Natural killer cell (primary cell): ENCODE data around the gene EDIL3. TPM values are rescaled to one million over a fixed set of nuclear protein-coding genes. Genes with fewer than 3 reads are reported as not detected.

ENCODE experiments used
- ATAC-seq, 3 donors: fragments of 150-1000 bp in 2 of 3; fragments of 200-7000 bp in 1 of 3; cut with Tn5 transposase; 1 replicate in 1 of 3; 2 replicates in 2 of 3; pipeline ENCODE4 v1.10.0; 2021; ENCODE audit warnings: mild to moderate bottlenecking in 2 of 3, moderate library complexity in 2 of 3
- DNase-seq, 2 donors: peaks; one replicate each; pipeline versions ENCODE4 v3.0.0 to v3.0.0-alpha.2; 2013 to 2021; ENCODE audit warnings: mixed read lengths in 1 of 2
- H3K27ac ChIP-seq: one replicate; pipeline ENCODE4 v1.5.1; 2013; ENCODE audit warnings: mild to moderate bottlenecking, low read length
- H3K27me3 ChIP-seq: one replicate; pipeline ENCODE4 v1.6.1; 2013; ENCODE audit warnings: low read length; ENCODE audit not compliant: control insufficient read depth, insufficient read depth
- H3K36me3 ChIP-seq: one replicate; pipeline ENCODE4 v1.6.1; 2013; ENCODE audit warnings: low read length; ENCODE audit not compliant: control insufficient read depth, insufficient read depth
- H3K4me1 ChIP-seq: one replicate; pipeline ENCODE4 v1.6.1; 2013; ENCODE audit warnings: low read length; ENCODE audit not compliant: control insufficient read depth, insufficient read depth
- H3K4me3 ChIP-seq: one replicate; pipeline ENCODE4 v1.5.1; 2013; ENCODE audit warnings: low read length
- H3K9me3 ChIP-seq: one replicate; pipeline ENCODE4 v1.6.1; 2013; ENCODE audit warnings: low read length; ENCODE audit not compliant: control insufficient read depth, insufficient read depth
- H3K27ac Mint-ChIP-seq, 2 donors: one replicate each; pipeline ENCODE4 v1.8.0; 2022; ENCODE audit warnings: mild to moderate bottlenecking in 2 of 2, mixed read lengths in 2 of 2, moderate library complexity in 1 of 2
- H3K27me3 Mint-ChIP-seq, 2 donors: one replicate each; pipeline ENCODE4 v1.8.0; 2022; ENCODE audit warnings: low read depth in 2 of 2, mixed read lengths in 2 of 2
- H3K36me3 Mint-ChIP-seq: one replicate; pipeline ENCODE4 v1.8.0; 2022; ENCODE audit warnings: mixed read lengths
- H3K4me1 Mint-ChIP-seq, 2 donors: one replicate each; pipeline ENCODE4 v1.8.0; 2022; ENCODE audit warnings: mixed read lengths in 2 of 2
- H3K4me3 Mint-ChIP-seq: one replicate; pipeline ENCODE4 v1.8.0; 2022; ENCODE audit warnings: mild to moderate bottlenecking, moderate library complexity, mixed read lengths
- H3K9me3 Mint-ChIP-seq, 2 donors: one replicate each; pipeline ENCODE4 v1.8.0; 2022; ENCODE audit warnings: mixed read lengths in 2 of 2
- WGBS: methylation state at CpG from one replicate; pipeline ENCODE4 v1.1.7; 2013; ENCODE audit warnings: missing lambda C conversion rate; ENCODE audit not compliant: insufficient coverage; 5-methylcytosine and 5-hydroxymethylcytosine counted together
- intact Hi-C: fragments of 100-400 bp; cut with micrococcal nuclease; formaldehyde crosslinking; loops from one replicate; pipeline ENCODE4 v1.14.2; 2022
- total RNA-seq, 4 donors: library from RNA; stranded (reverse); fragments of 120-200 nt in 1 of 4; gene quantifications; one replicate each; pipeline versions ENCODE4 v1.2.3 to v1.2.4, GENCODE V29; 2013 to 2022
- TF ChIP-seq, protein P1 (sequence below): fragments of 200-600 bp; IDR thresholded peaks from one replicate; pipeline ENCODE4 v1.8.0; 2022; ENCODE audit warnings: antibody characterized with exemption

The EDIL3 gene
- total RNA-seq, 3 donors from 2014 or later (not counting 1 experiment from before 2014, with no cell fraction given), result not detected

DNA sequence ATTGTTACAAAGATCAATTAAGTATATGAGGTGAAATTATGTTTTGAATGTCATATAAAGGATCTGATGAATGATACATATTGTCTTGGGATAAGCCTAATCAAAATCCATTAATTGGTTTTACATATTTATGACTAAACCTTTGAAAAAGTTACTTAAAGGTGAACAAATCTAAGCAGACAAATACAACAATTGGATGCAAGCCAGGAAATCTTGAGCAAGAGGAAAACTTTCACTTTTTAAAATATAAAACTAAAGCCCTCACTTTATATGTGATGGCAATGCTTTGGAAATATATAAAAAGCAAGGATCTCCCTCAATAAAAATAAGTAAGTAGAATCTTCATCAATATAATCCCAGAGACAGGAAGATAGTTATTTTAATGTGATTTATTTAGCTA lies 80.1 kb downstream of the EDIL3 start:
- no peak for ATAC-seq
- H3K4me1 Mint-ChIP-seq, result no peaks in the 10 kb centered on the region
- no peaks in the 10 kb centered on the region for H3K27me3 ChIP-seq
- H3K4me3 Mint-ChIP-seq, result no peak overlapping the region
- H3K9me3 ChIP-seq, result no peaks in the 10 kb centered on the region
- H3K36me3 ChIP-seq, result no peaks in the 10 kb centered on the region
- peaks cover 12 to 13% of the 10 kb centered on the region in 2 donors for H3K9me3 Mint-ChIP-seq
- no peaks in the 10 kb centered on the region for H3K36me3 Mint-ChIP-seq
- H3K27ac ChIP-seq, result no peak overlapping the region
- TF ChIP-seq, protein P1, sequence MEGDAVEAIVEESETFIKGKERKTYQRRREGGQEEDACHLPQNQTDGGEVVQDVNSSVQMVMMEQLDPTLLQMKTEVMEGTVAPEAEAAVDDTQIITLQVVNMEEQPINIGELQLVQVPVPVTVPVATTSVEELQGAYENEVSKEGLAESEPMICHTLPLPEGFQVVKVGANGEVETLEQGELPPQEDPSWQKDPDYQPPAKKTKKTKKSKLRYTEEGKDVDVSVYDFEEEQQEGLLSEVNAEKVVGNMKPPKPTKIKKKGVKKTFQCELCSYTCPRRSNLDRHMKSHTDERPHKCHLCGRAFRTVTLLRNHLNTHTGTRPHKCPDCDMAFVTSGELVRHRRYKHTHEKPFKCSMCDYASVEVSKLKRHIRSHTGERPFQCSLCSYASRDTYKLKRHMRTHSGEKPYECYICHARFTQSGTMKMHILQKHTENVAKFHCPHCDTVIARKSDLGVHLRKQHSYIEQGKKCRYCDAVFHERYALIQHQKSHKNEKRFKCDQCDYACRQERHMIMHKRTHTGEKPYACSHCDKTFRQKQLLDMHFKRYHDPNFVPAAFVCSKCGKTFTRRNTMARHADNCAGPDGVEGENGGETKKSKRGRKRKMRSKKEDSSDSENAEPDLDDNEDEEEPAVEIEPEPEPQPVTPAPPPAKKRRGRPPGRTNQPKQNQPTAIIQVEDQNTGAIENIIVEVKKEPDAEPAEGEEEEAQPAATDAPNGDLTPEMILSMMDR, result no peak
- no peak overlapping the region for H3K4me3 ChIP-seq
- H3K4me1 ChIP-seq, result no peaks in the 10 kb centered on the region
- intact Hi-C loops, result no loop called here
- no peak for DNase-seq
- no peaks in the 10 kb centered on the region for H3K27me3 Mint-ChIP-seq
- H3K27ac Mint-ChIP-seq, result no peak overlapping the region

DNA sequence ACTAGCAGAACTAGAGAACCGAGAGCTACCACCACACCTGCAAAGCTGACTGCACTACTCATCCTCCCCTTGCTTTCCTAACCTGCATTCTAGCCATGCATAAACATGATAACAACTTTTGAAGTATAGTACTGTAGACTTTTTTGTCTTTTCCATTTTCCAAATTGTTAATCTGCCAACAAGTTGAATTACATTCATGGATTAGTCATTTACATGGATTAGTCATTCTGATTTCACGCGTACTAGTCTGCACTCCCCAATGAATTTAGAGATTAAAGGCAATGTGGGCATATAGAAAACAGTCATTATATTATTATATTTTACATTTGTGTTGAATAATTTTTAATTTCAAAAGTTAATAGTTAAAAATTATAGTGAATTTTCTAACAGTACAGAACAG lies 81.4 kb downstream of the EDIL3 start:
- no peaks in the 10 kb centered on the region for H3K4me1 ChIP-seq
- Mint-ChIP-seq H3K36me3 (no peaks in the 10 kb centered on the region), H3K4me3 (no peak overlapping the region), H3K9me3 (peaks cover 13 to 14% of the 10 kb centered on the region in 2 donors), H3K27ac (no peak overlapping the region), H3K4me1 (no peaks in the 10 kb centered on the region), H3K27me3 (no peaks in the 10 kb centered on the region)
- TF ChIP-seq, protein P1, result no peak
- ATAC-seq, result no peak
- intact Hi-C loops, result no loop called here
- no peaks in the 10 kb centered on the region for H3K9me3 ChIP-seq
- WGBS, result 58% methylated on average over 1 of the region's 3 CpGs
- H3K36me3 ChIP-seq, result no peaks in the 10 kb centered on the region
- no peaks in the 10 kb centered on the region for H3K27me3 ChIP-seq
- DNase-seq, result no peak
- no peak overlapping the region for H3K4me3 ChIP-seq
- H3K27ac ChIP-seq, result no peak overlapping the region

DNA sequence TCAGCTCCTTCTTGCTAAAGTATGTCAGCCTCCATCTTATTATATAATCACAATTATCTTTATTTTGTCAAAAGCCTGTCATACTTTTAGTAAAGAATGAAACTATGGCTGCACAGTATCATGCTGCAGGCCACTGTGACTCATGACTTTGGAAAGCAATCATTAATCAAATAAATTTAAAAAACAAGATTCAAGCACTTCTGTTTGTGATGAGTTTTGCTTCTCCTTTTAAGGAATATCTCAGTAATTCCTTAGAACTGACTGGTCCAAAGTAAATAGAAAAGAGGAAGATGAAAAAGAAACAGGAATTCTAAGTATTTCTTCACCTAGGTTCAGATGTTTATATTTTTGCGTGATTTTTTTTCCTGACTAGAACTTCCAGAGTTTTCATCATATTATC lies 83.1 kb downstream of the EDIL3 start:
- Histone ChIP-seq H3K27ac (no peak overlapping the region), H3K27me3 (no peaks in the 10 kb centered on the region), H3K9me3 (no peaks in the 10 kb centered on the region), H3K36me3 (no peaks in the 10 kb centered on the region), H3K4me3 (no peak overlapping the region), H3K4me1 (no peaks in the 10 kb centered on the region)
- Mint-ChIP-seq H3K36me3 (no peaks in the 10 kb centered on the region), H3K4me3 (no peak overlapping the region), H3K4me1 (no peaks in the 10 kb centered on the region), H3K27me3 (no peaks in the 10 kb centered on the region), H3K9me3 (peaks cover 3 to 9% of the 10 kb centered on the region in 2 donors), H3K27ac (no peak overlapping the region)
- TF ChIP-seq, protein P1, result no peak
- ATAC-seq, result no peak
- intact Hi-C loops, result no loop called here
- 88% methylated on average over 1 of the region's 1 CpG for WGBS
- no peak for DNase-seq

DNA sequence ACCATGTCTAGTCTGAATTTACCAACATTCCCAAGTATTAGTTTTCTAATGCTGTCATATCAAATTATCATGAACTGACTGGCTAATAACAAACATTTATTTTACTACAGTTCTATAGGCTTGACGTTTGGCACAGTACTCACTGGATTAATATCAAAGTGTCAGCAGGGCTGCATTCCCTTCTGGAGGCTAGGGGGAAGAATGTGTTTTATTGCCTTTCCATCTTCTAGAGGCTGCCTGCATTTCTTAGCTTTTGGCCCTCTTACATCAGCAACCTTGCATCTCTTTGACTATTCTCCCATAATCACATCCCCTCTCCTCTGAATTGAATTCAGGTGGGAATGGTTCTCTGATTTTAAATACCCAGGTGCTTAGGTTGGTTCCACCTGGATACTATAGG lies 84.7 kb downstream of the EDIL3 start:
- Mint-ChIP-seq H3K4me1 (no peaks in the 10 kb centered on the region), H3K27ac (no peak overlapping the region), H3K9me3 (peaks cover 3 to 9% of the 10 kb centered on the region in 2 donors), H3K36me3 (no peaks in the 10 kb centered on the region), H3K4me3 (no peak overlapping the region), H3K27me3 (no peaks in the 10 kb centered on the region)
- no peaks in the 10 kb centered on the region for H3K9me3 ChIP-seq
- intact Hi-C loops, result no loop called here
- TF ChIP-seq, protein P1, result no peak
- no peaks in the 10 kb centered on the region for H3K27me3 ChIP-seq
- H3K36me3 ChIP-seq, result no peaks in the 10 kb centered on the region
- DNase-seq (no peak), ATAC-seq (no peak)
- H3K4me3 ChIP-seq, result no peak overlapping the region
- WGBS, result 80% methylated on average over 1 of the region's 1 CpG
- H3K4me1 ChIP-seq, result no peaks in the 10 kb centered on the region
- H3K27ac ChIP-seq, result no peak overlapping the region
